Stimulated activated CD4-positive, alpha-beta T cell treated with anti-CD3 and anti-CD28 coated beads, Interleukin-1b, Interleukin-23, amount 100 ng/mL, for 48 hours (primary cell): Measurements from ENCODE around the gene SNX15.

Experiments
- DNase-seq: peaks from one replicate; pipeline ENCODE4 v3.0.0-alpha.2; 2020

Gene SNX15

GRCh38 chr11:65085446-65085845 is 58.2 kb downstream of the SNX15 start:
- no peak for DNase-seq

GRCh38 chr11:65086809-65087208 is 59.6 kb downstream of the SNX15 start:
- DNase-seq, result no peak

GRCh38 chr11:65087216-65087615 is 60.0 kb downstream of the SNX15 start:
- no peak for DNase-seq

GRCh38 chr11:65087827-65088226 is 60.6 kb downstream of the SNX15 start:
- no peak for DNase-seq

GRCh38 chr11:65089621-65090020 is 62.4 kb downstream of the SNX15 start:
- DNase-seq, result no peak
